HL-60 (cell line): ENCODE data around the gene ZFP14.

Experiments used
- DNase-seq, 2 experiments: peaks; one replicate each; pipeline ENCODE4 v3.0.0-alpha.2; 2010 to 2020; ENCODE audit warnings: low read depth in 1 of 2, low spot score in 1 of 2
- H3K27ac ChIP-seq: fragments of 250-450 bp; sonication (Bioruptor Pico); replicated peaks from 2 replicates; pipeline ENCODE4 v1.5.1; 2020; ENCODE audit warnings: mild to moderate bottlenecking, moderate library complexity
- H3K27me3 ChIP-seq: fragments of 250-450 bp; sonication (Bioruptor Pico); 2 replicates; pipeline ENCODE4 v1.5.1; 2021; ENCODE audit warnings: mild to moderate bottlenecking, moderate library complexity; ENCODE audit not compliant: insufficient read depth, poor library complexity, severe bottlenecking
- H3K4me3 ChIP-seq: replicated peaks from 2 replicates; pipeline ENCODE4 v1.5.1; 2011; ENCODE audit warnings: mild to moderate bottlenecking, control low read depth, low read length; ENCODE audit not compliant: insufficient read depth
- CTCF ChIP-seq: IDR thresholded peaks from one replicate; pipeline ENCODE4 v1.5.1; 2011; ENCODE audit warnings: low read length, control low read depth, inconsistent platforms; ENCODE audit not compliant: insufficient read depth
- GABPA ChIP-seq: IDR thresholded peaks from 2 replicates; pipeline ENCODE4 v1.6.1; 2012; ENCODE audit warnings: low read depth
- POLR2AphosphoS5 ChIP-seq: IDR thresholded peaks from 2 replicates; pipeline ENCODE4 v1.6.1; 2012; ENCODE audit warnings: low read depth
- SPI1 ChIP-seq: IDR thresholded peaks from 2 replicates; pipeline ENCODE4 v1.6.1; 2012; ENCODE audit warnings: low read depth, mild to moderate bottlenecking, borderline replicate concordance
- TF ChIP-seq, protein P1 (sequence below): IDR thresholded peaks from 2 replicates; pipeline ENCODE4 v1.6.1; 2012; ENCODE audit warnings: low read depth; ENCODE audit not compliant: insufficient replicate concordance

The ZFP14 gene

GRCh38 chr19:36418287-36419001, 39.4 kb upstream of the ZFP14 start, which contains the start of gene ZFP82:
Gene ZFP82, minus strand, starts transcription at chr19:36418644. Its CDS starts 8,855 bp downstream, at chr19:36409789.
- peak; percentile 43 to 60 for DNase-seq
- no peaks in the 10 kb centered on the region for H3K27me3 ChIP-seq
- peak within 1 kb of the TSS; percentile 84 for H3K27ac ChIP-seq
- TF ChIP-seq CTCF (no peak), SPI1 (no peak), GABPA (no peak), POLR2AphosphoS5 (no peak)
- TF ChIP-seq, protein P1, sequence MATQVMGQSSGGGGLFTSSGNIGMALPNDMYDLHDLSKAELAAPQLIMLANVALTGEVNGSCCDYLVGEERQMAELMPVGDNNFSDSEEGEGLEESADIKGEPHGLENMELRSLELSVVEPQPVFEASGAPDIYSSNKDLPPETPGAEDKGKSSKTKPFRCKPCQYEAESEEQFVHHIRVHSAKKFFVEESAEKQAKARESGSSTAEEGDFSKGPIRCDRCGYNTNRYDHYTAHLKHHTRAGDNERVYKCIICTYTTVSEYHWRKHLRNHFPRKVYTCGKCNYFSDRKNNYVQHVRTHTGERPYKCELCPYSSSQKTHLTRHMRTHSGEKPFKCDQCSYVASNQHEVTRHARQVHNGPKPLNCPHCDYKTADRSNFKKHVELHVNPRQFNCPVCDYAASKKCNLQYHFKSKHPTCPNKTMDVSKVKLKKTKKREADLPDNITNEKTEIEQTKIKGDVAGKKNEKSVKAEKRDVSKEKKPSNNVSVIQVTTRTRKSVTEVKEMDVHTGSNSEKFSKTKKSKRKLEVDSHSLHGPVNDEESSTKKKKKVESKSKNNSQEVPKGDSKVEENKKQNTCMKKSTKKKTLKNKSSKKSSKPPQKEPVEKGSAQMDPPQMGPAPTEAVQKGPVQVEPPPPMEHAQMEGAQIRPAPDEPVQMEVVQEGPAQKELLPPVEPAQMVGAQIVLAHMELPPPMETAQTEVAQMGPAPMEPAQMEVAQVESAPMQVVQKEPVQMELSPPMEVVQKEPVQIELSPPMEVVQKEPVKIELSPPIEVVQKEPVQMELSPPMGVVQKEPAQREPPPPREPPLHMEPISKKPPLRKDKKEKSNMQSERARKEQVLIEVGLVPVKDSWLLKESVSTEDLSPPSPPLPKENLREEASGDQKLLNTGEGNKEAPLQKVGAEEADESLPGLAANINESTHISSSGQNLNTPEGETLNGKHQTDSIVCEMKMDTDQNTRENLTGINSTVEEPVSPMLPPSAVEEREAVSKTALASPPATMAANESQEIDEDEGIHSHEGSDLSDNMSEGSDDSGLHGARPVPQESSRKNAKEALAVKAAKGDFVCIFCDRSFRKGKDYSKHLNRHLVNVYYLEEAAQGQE, result no peak
- peak within 1 kb of the TSS; percentile 51 for H3K4me3 ChIP-seq

GRCh38 chr19:36417752-36418286, 38.8 kb upstream of the ZFP14 start:
- Histone ChIP-seq H3K27ac (peak overlapping the region; percentile 84), H3K4me3 (peak overlapping the region; percentile 51), H3K27me3 (no peaks in the 10 kb centered on the region)
- TF ChIP-seq GABPA (no peak), POLR2AphosphoS5 (no peak), SPI1 (no peak), CTCF (no peak)
- TF ChIP-seq, protein P1, result no peak
- DNase-seq, result no peak

DNA sequence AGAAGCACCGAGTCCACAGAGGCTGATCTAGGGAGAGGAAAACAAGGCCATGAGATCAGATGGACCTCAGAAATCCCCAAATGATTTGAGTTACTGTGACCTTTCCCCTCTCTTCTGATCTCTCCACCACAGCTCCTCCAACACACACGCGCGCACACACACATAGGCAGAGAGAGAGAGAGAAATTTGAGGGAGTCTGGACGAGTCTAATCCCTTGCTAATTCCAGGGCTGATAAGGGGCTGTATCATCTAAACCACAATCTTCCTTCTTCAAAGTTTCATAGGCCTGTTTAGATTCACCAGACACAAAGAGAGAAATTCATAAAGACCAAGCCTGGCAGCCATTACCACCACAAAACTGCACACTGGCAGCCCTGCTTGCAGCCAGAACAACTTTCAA, 30.8 kb upstream of the ZFP14 start:
- no peak overlapping the region for H3K27ac ChIP-seq
- H3K27me3 ChIP-seq, result no peaks in the 10 kb centered on the region
- TF ChIP-seq SPI1 (no peak), POLR2AphosphoS5 (no peak), GABPA (no peak), CTCF (no peak)
- TF ChIP-seq, protein P1, result no peak
- DNase-seq, result no peak
- H3K4me3 ChIP-seq, result no peak overlapping the region
